ENCODE measurements around the gene WFS1. TPM values are rescaled to one million over a fixed set of nuclear protein-coding genes. Genes with fewer than 3 reads are reported as not detected.

WFS1 gene, protein sequence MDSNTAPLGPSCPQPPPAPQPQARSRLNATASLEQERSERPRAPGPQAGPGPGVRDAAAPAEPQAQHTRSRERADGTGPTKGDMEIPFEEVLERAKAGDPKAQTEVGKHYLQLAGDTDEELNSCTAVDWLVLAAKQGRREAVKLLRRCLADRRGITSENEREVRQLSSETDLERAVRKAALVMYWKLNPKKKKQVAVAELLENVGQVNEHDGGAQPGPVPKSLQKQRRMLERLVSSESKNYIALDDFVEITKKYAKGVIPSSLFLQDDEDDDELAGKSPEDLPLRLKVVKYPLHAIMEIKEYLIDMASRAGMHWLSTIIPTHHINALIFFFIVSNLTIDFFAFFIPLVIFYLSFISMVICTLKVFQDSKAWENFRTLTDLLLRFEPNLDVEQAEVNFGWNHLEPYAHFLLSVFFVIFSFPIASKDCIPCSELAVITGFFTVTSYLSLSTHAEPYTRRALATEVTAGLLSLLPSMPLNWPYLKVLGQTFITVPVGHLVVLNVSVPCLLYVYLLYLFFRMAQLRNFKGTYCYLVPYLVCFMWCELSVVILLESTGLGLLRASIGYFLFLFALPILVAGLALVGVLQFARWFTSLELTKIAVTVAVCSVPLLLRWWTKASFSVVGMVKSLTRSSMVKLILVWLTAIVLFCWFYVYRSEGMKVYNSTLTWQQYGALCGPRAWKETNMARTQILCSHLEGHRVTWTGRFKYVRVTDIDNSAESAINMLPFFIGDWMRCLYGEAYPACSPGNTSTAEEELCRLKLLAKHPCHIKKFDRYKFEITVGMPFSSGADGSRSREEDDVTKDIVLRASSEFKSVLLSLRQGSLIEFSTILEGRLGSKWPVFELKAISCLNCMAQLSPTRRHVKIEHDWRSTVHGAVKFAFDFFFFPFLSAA
- 10 to 100 TPM in 2 of 4 donors, 1 to 10 TPM in 2; 4.1 to 35.1 (median 12.2) TPM for polyA plus RNA-seq
- long read RNA-seq, donor 1, transcript WFS1-201 (8 exons, 3,640 nt): major isoform, 8 of 34 reads
- long read RNA-seq, donor 1, partial matches to known transcripts: 22 of 34 reads
- long read RNA-seq, donor 1, other reads (novel, unspliced or antisense): 0 of 34 reads
- long read RNA-seq, donor 2, partial matches to known transcripts: 0 of 2 reads
- long read RNA-seq, donor 2, other reads (novel, unspliced or antisense): 0 of 2 reads
- long read RNA-seq, donor 3, partial matches to known transcripts: 6 of 9 reads
- long read RNA-seq, donor 3, other reads (novel, unspliced or antisense): 0 of 9 reads
- long read RNA-seq, donor 4: 0 reads
- long read RNA-seq, donor 5, partial matches to known transcripts: 0 of 1 reads
- long read RNA-seq, donor 5, other reads (novel, unspliced or antisense): 0 of 1 reads
- long read RNA-seq, donor 6, transcript WFS1-201 (8 exons, 3,640 nt): major isoform, 5 of 14 reads
- long read RNA-seq, donor 6, partial matches to known transcripts: 9 of 14 reads
- long read RNA-seq, donor 6, other reads (novel, unspliced or antisense): 0 of 14 reads
- long read RNA-seq, donor 7: 0 reads
- long read RNA-seq, donor 8: 0 reads
- long read RNA-seq, donor 9, partial matches to known transcripts: 0 of 1 reads
- long read RNA-seq, donor 9, other reads (novel, unspliced or antisense): 0 of 1 reads
- long read RNA-seq, donor 10, transcript WFS1-201 (8 exons, 3,640 nt): major isoform, 9 of 15 reads
- long read RNA-seq, donor 10, partial matches to known transcripts: 0 of 15 reads
- long read RNA-seq, donor 10, other reads (novel, unspliced or antisense): 0 of 15 reads

DNA sequence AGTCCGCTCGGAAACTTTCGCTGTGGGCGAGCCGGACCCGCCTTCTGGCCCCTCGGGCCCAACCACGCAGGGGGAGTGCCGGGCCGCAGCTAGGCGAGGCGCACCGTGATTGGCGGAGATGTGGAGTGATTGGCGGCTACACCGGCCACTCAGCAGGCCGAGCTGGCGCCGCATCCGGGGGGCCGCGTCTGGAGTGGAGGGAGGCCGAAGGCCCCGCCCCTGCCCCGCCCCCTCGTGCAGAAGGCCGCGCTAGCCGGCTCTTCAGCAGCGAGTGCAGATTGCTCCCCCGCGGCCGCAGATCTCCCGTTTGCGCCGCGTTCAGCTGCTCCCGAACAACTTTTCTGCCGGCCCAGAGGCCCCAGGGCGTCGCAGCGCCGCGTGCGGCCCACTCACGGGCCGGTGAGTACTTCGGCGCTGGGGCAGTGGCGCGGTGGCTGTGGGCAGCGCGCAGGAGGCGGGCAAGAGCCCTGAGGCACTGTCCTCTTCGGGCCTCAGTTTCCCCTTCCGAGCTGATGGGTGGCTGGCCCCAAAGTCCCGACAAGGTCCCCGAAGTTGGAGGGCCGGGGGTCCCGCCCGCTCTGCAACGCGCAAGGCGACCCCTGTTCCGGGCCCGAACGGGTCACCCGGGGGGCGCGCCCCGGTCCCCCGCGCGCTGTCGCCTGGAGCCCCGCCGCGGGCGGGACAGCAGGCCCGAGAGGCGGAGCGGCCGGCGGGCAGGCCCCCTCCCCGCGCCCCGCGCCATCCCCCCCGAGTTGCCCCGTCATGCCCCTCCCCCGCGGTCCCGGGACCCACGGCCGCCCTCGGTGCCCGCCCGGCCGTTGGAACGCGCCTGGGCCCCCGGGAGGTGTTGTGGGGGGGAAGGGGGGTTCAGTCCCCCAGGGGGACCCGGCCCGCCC, at the start of gene WFS1:
TSS of gene WFS1 (plus strand) at position 235 of the 896 bp plus-strand sequence. CDS start 7,606 bp downstream, outside the sequence.
- H3K9me3 ChIP-seq (ENCODE audit: control insufficient read depth in 2 of 2, insufficient read depth in 1 of 2, low read depth in 1 of 2, low read length in 1 of 2): no peaks in the 10 kb centered on the region
- peak within 1 kb of the TSS; percentile 62 to 96 (median 62) for H3K4me3 ChIP-seq (ENCODE audit: low read depth in 1 of 3, low read length in 3 of 3)
- H3K27ac ChIP-seq (ENCODE audit: low read depth in 1 of 3, low read length in 2 of 3): peak within 1 kb of the TSS; percentile 62 to 68 (median 66)
- no peaks in the 10 kb centered on the region for H3K27me3 ChIP-seq (ENCODE audit: control insufficient read depth in 3 of 3, insufficient read depth in 3 of 3, low read length in 3 of 3)
- DNase-seq: peak; percentile 98 to 100
- WGBS, 3 donors: 1% methylated on average over 62 to 104 of the region's 104 CpGs
- FAIRE-seq: no peak
- H3K4me1 ChIP-seq (ENCODE audit: control insufficient read depth in 3 of 3, insufficient read depth in 2 of 3, low read depth in 1 of 3, low read length in 2 of 3): peaks cover 6 to 24% (median 9%) of the 10 kb centered on the region in 3 donors
- H3K36me3 ChIP-seq (ENCODE audit: control insufficient read depth in 3 of 3, insufficient read depth in 2 of 3, low read depth in 1 of 3, low read length in 3 of 3): peaks cover 0 to 13% (median 0%) of the 10 kb centered on the region in 3 donors

DNA sequence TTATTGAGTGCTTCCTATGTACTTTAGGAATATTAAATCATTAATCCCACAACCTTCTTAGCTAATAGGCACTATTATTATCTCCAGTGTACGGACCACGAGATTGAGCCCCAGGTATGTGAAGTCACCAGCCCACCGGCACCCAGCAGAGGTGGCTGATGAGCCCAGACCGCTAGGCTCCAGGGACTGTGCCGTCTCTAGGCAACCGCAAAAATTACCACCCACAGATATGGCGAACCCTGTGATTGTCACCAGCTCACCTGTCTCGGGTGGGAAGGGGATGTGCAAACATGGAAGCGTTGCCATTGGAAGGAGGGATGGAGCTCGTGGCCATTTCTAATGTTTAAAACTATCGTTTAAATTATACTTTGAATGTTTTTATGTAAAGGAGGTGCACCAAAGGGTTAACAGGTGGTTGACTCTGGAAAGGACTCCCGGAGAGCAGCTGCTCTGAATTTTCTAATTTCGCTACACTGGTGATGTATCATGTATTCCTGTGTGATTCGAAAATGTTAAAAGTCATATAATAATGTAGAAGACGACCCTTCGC, 48.3 kb upstream of the WFS1 start:
- H3K9me3 ChIP-seq (ENCODE audit: control insufficient read depth in 2 of 2, insufficient read depth in 1 of 2, low read depth in 1 of 2, low read length in 1 of 2): peaks cover 0 to 10% of the 10 kb centered on the region in 2 donors
- peaks cover 0 to 36% (median 25%) of the 10 kb centered on the region in 3 donors for H3K27me3 ChIP-seq (ENCODE audit: control insufficient read depth in 3 of 3, insufficient read depth in 3 of 3, low read length in 3 of 3)
- 16 to 19% (median 16%) methylated on average over 16 of the region's 16 CpGs for WGBS, 3 donors
- DNase-seq (peak in 1 of 2 donors; percentile 7), FAIRE-seq (no peak)
- H3K4me3 ChIP-seq (ENCODE audit: low read depth in 1 of 3, low read length in 3 of 3): no peak overlapping the region
- no peak overlapping the region for H3K27ac ChIP-seq (ENCODE audit: low read depth in 1 of 3, low read length in 2 of 3)
- no peaks in the 10 kb centered on the region for H3K4me1 ChIP-seq (ENCODE audit: control insufficient read depth in 3 of 3, insufficient read depth in 2 of 3, low read depth in 1 of 3, low read length in 2 of 3)
- no peaks in the 10 kb centered on the region for H3K36me3 ChIP-seq (ENCODE audit: control insufficient read depth in 3 of 3, insufficient read depth in 2 of 3, low read depth in 1 of 3, low read length in 3 of 3)

DNA sequence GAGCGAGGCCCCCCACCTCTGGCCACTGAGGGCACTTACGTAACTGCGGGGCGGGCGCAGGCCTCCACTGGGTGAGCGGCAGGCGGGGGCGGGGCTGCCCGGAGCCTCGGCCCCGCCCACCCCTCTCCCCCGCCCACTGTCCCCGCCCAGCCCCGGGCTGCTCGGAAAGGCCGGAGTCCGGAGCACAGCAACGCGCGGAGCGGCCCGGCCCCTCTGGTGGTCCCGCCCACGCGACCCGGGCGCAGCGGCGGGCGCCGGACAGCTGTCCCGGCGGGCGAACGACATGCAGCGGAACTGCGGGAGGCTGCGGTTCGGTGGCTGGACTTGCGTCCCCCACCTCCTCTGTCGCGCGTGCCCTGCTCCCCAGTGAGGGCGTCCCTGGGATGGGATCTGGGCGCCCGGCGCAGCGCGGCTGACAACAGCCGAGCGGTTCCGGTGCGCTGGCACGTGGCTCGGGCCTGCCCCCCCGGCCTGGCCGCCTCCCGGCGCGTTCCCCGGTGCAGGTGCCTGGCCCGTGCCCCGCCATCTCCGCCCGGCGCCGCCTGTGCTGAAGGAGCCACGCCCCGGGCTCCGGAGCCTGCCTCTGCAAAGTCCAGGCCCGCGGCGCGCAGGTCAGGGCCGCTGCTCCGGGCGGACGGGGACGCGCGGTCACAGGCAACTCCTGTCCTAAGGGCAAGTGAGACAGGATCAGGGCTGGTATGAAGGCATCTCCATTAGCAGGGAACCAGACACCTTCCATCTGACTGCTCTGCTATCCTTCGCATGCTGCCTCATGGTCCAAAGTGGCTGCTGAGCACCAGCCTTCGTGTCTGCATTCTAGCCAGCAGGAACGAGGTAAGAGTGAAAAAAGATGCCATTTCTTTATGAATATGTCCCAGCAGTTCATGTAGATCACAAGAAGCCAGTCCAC, 47.5 kb upstream of the WFS1 start:
- 13 to 35% (median 28%) methylated on average over 48 to 84 of the region's 84 CpGs for WGBS, 3 donors
- Histone ChIP-seq H3K9me3 (ENCODE audit: control insufficient read depth in 2 of 2, insufficient read depth in 1 of 2, low read depth in 1 of 2, low read length in 1 of 2) (peaks cover 0 to 10% of the 10 kb centered on the region in 2 donors), H3K27ac (ENCODE audit: low read depth in 1 of 3, low read length in 2 of 3) (no peak overlapping the region), H3K4me3 (ENCODE audit: low read depth in 1 of 3, low read length in 3 of 3) (peak overlapping the region in 1 of 3 donors; percentile 16), H3K36me3 (ENCODE audit: control insufficient read depth in 3 of 3, insufficient read depth in 2 of 3, low read depth in 1 of 3, low read length in 3 of 3) (no peaks in the 10 kb centered on the region), H3K27me3 (ENCODE audit: control insufficient read depth in 3 of 3, insufficient read depth in 3 of 3, low read length in 3 of 3) (peaks cover 0 to 36% (median 25%) of the 10 kb centered on the region in 3 donors), H3K4me1 (ENCODE audit: control insufficient read depth in 3 of 3, insufficient read depth in 2 of 3, low read depth in 1 of 3, low read length in 2 of 3) (no peaks in the 10 kb centered on the region)
- DNase-seq: peak; percentile 15 to 46
- FAIRE-seq: no peak

DNA sequence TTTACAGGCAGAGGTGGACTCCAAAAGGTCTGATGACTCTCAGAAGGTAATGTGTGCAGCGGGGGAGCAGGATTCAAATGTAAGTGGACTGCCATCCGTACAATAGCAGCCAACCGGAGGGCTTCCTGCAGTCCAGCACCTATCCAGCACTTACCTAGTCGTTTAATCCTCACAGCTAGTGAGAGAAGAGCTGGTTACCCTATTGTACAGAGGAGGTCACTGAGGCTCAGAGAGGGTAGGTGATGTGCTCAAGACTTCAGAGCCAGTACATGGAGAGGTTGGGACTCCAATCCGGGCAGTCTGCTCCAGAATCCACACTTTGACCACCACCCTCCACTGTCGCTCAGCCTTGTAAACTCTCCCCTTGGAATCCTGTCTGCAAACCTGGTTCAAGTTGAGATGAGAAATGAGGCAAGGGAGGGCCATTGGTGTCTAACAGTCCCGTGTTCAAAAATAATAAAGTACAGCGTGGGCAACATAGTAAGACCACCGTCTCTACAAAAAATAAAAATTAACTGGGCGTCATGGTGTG, 46.8 kb upstream of the WFS1 start:
- Histone ChIP-seq H3K36me3 (ENCODE audit: control insufficient read depth in 3 of 3, insufficient read depth in 2 of 3, low read depth in 1 of 3, low read length in 3 of 3) (no peaks in the 10 kb centered on the region), H3K27ac (ENCODE audit: low read depth in 1 of 3, low read length in 2 of 3) (no peak overlapping the region), H3K9me3 (ENCODE audit: control insufficient read depth in 2 of 2, insufficient read depth in 1 of 2, low read depth in 1 of 2, low read length in 1 of 2) (peaks cover 0 to 10% of the 10 kb centered on the region in 2 donors), H3K27me3 (ENCODE audit: control insufficient read depth in 3 of 3, insufficient read depth in 3 of 3, low read length in 3 of 3) (peaks cover 0 to 36% (median 25%) of the 10 kb centered on the region in 3 donors), H3K4me1 (ENCODE audit: control insufficient read depth in 3 of 3, insufficient read depth in 2 of 3, low read depth in 1 of 3, low read length in 2 of 3) (no peaks in the 10 kb centered on the region), H3K4me3 (ENCODE audit: low read depth in 1 of 3, low read length in 3 of 3) (no peak overlapping the region)
- no peak for FAIRE-seq
- 62 to 68% (median 64%) methylated on average over 10 of the region's 10 CpGs for WGBS, 3 donors
- no peak for DNase-seq

DNA sequence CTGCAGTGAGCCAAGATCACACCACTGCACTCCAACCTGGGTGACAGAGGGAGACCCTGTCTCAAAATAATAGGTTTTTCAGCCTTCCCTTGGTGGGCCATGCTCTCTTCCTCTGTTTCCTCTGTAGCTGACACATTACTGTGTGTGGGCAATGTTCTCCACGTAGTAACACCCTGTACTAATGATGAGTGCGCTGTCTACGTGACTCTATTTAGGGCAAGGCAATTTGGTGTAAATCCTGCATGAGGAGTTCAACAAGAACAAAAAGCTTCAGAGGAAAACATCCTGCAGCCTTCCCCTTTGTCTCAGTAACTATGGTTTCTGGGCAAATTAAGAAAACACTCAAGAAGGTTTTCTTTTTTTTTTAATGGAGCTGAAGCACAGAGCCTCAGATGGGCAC, 44.9 kb upstream of the WFS1 start:
- 72 to 81% (median 74%) methylated on average over 3 of the region's 3 CpGs for WGBS, 3 donors
- no peaks in the 10 kb centered on the region for H3K4me1 ChIP-seq (ENCODE audit: control insufficient read depth in 3 of 3, insufficient read depth in 2 of 3, low read depth in 1 of 3, low read length in 2 of 3)
- H3K27me3 ChIP-seq (ENCODE audit: control insufficient read depth in 3 of 3, insufficient read depth in 3 of 3, low read length in 3 of 3): peaks cover 0 to 30% (median 21%) of the 10 kb centered on the region in 3 donors

DNA sequence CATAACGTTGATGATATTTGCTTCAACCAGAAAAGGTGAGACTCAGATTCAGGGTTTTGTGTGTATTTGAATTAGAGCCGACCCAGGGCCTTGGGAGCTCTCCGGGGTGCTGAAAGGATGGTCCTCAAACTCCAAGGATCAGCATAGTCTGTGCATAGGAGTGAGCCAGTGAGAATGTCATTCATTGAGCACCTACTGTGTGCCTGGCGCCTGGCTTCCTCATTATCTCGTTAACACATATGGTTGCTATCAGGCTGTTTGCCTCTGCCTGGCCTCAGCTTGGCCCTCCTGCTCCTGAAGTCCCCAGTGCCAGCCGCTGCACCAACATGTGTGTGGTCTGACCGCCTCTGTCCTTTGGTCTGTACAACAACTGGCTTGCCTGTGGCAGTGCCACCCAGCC, 44.2 kb upstream of the WFS1 start:
- DNase-seq (peak in 1 of 2 donors; percentile 42), FAIRE-seq (no peak)
- Histone ChIP-seq H3K36me3 (ENCODE audit: control insufficient read depth in 3 of 3, insufficient read depth in 2 of 3, low read depth in 1 of 3, low read length in 3 of 3) (no peaks in the 10 kb centered on the region), H3K9me3 (ENCODE audit: control insufficient read depth in 2 of 2, insufficient read depth in 1 of 2, low read depth in 1 of 2, low read length in 1 of 2) (peaks cover 0 to 10% of the 10 kb centered on the region in 2 donors), H3K4me3 (ENCODE audit: low read depth in 1 of 3, low read length in 3 of 3) (no peak overlapping the region), H3K27me3 (ENCODE audit: control insufficient read depth in 3 of 3, insufficient read depth in 3 of 3, low read length in 3 of 3) (peaks cover 0 to 28% (median 19%) of the 10 kb centered on the region in 3 donors), H3K4me1 (ENCODE audit: control insufficient read depth in 3 of 3, insufficient read depth in 2 of 3, low read depth in 1 of 3, low read length in 2 of 3) (no peaks in the 10 kb centered on the region), H3K27ac (ENCODE audit: low read depth in 1 of 3, low read length in 2 of 3) (no peak overlapping the region)
- 34 to 44% (median 39%) methylated on average over 7 of the region's 7 CpGs for WGBS, 3 donors

More for the DNA sequence above, 44.9 kb upstream of the WFS1 start:
- FAIRE-seq (no peak), DNase-seq (no peak)
- Histone ChIP-seq H3K36me3 (ENCODE audit: control insufficient read depth in 3 of 3, insufficient read depth in 2 of 3, low read depth in 1 of 3, low read length in 3 of 3) (no peaks in the 10 kb centered on the region), H3K4me3 (ENCODE audit: low read depth in 1 of 3, low read length in 3 of 3) (no peak overlapping the region), H3K9me3 (ENCODE audit: control insufficient read depth in 2 of 2, insufficient read depth in 1 of 2, low read depth in 1 of 2, low read length in 1 of 2) (peaks cover 0 to 10% of the 10 kb centered on the region in 2 donors), H3K27ac (ENCODE audit: low read depth in 1 of 3, low read length in 2 of 3) (no peak overlapping the region)

All from small intestine (tissue), 16 donors.